HG02973 (cell line): Measurements from ENCODE around the gene DHRS3.

Source experiments
- ATAC-seq: cut with Tn5 transposase; IDR thresholded peaks from one replicate; pipeline ENCODE4 v1.9.1; 2021; ENCODE audit warnings: moderate library complexity; ENCODE audit not compliant: unreplicated experiment

The DHRS3 gene

DNA sequence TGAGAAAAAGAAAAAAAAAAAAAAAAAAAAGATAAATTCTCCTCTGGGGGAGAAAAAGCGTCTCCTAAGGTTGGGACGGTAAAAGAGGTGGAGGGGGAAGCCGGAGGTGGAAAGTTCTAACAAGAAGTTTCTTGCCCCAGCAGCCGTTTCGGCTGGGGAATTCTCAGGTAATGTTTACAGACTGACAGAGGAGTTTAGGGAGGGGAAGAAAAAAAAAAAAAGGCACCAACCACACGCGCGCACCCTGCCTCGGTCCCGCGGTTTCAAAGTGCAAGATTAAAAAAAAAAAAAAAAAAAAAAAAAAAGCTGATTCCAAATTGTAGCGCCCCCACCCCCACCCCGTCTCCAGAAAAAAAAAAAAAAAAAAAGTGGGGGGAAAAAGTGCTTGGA is 504 bp downstream of the DHRS3 start:
- no peak for ATAC-seq

DNA sequence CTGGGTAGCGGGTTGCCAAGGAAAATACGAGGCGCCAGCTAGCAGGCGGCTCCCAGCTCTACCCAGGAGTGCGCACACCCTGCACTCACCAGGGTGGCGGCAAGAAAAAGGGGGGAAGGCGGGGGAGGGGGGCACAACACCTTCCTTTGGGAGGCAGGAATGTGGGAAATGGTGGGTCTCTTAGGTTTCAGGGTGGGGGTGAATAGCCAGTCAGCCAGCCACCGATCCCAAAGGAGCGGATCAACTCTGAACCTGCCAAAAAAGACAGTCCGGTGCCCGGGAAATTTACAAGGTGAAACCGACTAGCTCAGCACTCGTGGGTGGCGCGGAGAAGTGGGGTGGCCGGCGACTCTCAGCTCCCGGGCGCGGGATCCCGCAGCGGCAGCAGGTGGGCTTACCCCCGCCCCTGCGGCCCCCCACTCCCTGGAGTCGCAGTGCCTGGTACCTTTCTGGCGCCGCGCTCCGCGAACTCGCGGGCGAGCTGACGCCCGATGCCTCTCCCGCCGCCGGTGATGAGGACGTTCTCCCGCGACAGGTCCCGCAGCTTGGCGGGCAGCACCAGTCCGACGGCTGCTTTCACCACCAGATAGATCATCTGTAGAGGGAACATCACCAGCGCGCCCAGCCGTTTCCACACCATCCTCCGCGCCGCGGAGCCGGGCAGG is 1.2 kb downstream of the DHRS3 start:
- ATAC-seq, result no peak

DNA sequence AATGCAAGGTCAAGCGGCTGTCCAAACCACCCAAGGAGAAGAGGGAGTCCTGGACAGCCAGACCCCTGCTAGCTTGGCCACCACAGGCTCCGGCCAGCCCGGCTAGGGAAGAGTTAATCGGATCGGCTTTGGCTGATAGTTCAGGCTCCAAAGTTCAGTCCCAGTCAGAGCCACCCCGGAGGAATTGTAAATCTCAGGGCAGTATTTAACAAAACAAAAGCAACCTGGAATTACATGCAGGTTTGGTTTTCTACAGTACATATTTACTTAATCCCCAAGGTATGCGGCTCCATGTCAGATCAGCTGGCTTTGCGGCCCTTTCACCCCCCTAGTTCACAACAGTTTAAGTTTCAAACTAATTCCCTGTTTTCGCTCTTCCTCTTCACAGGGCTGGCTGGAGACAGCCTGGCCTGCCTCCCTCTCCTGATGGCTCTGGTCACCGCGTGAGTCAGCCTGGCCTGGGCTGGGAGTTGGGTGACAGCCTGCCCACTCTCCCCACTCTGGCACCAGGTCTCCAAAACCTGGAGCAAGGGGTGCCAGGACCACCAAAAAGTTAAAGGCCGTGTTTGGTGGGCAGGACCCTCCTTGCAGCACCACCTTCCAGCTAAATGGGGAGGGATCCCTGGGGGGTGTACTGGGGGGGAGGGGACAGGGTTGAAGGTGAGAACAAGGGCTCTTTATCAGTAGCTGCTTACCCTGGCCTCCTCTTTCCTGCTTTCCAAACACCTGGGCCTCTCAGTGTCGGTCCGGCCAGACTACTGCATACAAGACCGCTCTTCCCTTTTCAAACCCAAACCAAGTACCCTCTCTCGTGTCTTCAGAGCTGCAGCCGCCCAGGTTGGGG is 1.9 kb downstream of the DHRS3 start:
- no peak for ATAC-seq

DNA sequence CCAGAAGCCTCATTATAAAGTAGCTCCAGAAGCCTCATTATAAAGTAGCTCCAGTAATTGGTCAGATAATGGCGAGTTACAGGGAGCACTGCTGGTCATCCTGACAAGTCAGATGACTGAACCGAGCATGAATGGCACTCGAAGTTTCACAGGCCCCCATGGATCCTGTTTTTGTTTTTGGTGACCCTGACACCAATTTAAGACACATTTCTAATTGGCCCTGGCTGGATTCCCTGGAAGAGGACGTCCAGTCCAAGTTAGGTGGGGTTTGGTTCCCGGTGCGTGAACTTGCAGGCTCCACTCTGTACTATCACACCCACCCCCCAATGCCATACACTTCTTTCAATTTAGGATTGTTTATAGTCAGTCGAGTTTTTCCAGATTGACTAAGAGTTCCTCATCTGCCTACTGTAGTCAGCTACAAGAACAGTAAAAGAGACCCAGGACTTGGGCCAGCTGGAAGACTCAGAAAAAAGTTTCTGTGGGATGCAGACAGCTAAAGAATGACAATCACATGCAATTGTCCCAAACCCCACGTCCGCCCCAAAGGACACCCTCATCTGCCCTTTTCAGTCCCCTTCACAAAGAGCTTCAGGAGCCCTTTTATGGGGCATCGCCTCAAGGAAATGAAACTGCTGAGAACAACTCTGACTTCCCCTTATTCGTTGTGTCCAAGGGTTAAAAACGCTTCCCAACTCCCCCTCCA is 2.7 kb downstream of the DHRS3 start:
- no peak for ATAC-seq

DNA sequence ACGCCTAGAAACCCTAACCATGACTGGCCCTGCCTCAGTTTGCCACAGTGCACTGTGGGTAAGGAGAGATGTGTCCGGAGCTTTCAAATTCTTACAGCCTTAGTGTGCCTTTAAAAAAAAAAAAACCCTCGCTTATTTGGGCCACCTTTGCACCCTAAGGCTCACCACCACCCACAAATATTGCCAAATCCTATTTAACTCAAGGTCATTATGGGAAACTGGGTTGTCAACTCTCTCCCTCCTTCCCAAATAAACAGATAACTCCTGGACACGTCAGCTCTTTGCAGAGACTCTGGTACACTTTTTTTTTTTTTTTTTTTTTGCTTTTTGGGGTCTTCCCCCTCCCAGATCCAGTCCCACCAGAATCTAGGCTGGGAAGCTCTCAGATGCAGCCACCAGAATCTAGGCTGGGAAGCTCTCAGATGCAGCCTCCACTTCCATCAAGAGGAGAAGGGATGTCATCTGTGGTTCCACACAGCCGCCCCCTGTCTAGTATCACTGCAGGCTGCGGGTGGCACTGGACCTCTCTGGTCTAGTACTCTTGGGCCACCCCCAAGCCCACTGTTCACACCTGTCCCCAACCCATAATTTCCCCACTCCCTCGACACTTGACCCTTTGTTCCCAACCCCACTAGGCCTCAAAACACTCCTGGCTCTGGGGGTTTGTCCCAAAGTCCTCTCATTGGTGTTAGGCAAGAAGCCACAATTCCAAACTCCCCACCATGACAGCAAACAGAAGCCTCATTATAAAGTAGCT is 3.4 kb downstream of the DHRS3 start:
- no peak for ATAC-seq

DNA sequence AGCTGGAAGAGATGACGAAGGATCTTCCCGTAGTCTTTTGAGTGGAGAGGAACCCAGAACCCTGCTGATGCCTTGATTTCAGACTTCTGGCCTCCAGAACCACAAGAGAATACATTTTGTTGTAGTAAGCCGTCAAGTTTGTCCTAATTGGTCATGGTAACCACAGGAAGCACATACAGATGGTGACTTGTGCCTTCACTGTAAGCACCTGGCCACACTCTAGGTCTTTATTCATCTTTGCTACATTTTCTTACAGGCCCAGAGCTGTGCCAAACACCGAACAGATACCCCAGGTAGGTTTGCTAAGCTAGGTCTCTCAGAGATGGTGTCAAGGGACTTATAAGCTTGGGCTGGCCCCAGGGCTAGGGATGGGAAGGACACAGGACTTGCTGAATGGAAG is 4.8 kb downstream of the DHRS3 start:
- ATAC-seq, result no peak

DNA sequence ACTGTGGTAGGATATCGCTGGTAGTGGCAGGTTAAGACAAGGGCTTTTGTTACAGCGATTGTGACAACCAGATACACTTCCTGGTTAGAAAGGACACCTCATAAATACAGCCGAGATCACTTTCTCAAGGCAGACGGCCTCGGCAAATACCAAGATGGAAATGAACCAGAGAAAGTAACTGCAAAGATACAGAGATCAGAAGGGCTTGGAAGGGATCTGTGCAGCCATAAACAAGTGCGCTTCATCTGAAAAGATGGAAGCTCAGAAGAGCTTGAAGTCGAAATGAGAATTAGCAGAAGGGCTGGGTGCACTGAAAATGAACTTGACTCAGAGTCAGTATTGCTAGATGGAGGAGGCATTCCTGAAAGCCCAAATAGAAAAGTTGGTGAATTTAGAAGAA is 7.1 kb downstream of the DHRS3 start:
- no peak for ATAC-seq

DNA sequence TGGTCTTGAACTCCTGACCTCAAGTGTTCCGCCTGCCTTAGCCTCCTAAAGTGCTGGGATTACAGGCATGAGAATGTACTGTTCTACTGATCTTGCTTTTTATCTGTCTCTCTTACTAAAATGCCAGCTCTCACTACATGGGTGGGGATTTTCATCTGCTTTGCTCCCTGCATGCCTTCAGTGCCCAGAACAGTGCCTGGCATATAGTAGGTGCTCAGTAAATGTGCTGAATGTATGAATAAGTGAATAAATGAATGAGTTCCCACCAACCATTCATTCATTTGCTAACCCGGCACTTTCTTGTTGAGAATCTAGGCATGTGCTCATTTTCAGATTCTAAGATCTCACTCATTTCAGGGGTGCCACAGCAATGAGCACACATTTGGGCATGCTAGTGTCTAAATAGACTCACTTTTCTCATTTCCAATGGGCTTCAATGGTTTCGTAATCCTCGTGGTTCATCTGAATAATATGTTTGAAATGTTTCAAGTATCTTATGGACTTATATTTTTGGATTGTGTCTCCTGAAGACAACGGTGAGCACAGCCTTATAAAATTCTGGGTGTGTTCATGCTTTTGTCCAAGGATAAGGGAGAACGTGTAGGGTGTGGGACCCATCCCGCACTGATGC is 7.6 kb downstream of the DHRS3 start:
- ATAC-seq, result no peak

DNA sequence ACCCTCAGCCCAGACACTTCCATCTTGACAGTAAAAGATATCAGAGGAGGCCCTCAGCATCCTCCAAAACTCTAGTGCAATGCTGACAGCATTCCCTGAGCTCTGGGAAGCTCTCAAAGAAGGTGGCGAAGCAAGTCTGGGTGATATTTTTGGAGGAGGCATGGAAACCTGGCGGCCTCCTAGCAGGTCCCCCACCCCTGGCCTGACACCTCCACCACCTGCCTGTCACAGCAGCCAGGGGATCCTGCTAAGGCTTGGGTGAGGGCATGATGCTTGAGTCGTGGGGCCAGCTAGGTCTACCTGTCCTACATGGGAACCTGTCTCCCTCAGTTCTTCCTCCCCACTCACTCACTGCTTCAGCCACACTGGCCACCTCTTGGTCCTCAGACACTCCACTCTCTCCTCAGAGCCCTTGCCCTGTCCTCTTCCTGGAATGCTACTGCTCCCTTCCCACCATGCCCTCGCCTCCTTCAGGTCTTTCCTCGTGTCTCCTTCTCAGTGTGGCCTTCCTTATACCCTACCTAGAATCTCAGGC is 8.5 kb downstream of the DHRS3 start:
- no peak for ATAC-seq

DNA sequence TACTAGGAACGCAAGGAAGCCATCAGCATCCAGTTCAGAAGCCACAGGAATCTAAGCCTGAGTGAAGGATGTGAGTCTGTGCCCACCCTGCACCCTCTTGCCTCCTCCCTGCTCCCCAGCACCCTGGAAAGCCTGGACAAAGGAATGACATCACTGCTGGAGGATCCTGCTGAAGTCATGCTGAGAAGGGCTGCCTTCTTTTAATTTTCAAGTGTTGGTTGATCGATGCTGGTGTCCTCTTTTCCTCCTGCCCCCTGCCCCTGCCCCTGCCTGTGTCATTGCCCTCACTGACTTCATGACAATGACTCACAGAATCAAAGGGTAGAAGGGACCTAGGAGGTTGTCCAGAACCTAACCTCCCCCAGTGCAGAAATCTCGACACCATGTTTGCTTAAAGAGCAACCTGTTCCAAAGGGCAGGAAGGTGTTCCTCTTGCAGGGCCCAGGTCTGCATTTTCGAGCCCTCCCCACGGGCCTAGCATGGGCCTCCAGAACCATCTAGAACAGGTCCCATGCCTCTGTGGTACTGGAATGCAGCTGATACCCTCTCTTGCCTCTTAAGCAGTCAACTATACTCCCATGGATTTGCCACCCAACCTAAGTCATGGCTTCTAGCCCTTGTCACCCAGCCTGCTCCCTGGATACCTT is 9.6 kb downstream of the DHRS3 start:
- no peak for ATAC-seq

DNA sequence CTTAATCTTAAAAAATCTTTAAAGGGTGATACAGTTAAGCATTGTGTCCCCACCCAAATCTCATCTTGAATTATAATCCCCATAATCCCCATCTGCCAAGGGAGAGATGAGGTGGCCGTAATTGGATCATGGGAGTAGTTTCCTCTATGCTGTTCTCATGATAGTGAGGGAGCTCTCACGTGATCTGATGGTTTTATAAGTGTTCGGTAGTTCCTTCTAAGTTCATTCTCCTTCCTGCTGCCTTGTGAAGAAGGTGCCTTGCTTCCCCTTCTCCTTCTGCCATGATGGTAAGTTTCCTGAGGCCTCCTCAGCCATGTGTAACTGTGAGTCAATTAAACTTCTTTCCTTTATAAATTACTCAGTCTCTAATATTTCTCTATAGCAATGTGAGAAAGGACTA is 10.7 kb downstream of the DHRS3 start:
- no peak for ATAC-seq

DNA sequence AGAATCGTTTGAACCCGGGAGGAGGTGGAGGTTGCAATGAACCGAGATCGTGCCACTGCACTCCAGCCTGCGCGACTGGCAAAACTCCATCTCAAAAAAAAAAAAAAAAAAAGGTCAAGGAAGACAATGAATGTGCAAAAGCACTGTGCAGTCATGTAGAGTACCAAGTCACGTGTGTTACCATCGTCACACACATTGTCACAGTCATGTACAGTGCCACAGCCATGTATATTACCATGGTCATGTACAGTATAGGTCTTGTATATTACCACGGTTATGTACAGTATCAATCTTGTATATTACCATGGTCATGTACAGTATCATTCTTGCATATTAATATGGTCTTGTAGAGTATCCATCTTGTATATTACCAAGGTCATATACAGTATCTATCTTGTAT is 13.0 kb downstream of the DHRS3 start:
- ATAC-seq, result no peak

DNA sequence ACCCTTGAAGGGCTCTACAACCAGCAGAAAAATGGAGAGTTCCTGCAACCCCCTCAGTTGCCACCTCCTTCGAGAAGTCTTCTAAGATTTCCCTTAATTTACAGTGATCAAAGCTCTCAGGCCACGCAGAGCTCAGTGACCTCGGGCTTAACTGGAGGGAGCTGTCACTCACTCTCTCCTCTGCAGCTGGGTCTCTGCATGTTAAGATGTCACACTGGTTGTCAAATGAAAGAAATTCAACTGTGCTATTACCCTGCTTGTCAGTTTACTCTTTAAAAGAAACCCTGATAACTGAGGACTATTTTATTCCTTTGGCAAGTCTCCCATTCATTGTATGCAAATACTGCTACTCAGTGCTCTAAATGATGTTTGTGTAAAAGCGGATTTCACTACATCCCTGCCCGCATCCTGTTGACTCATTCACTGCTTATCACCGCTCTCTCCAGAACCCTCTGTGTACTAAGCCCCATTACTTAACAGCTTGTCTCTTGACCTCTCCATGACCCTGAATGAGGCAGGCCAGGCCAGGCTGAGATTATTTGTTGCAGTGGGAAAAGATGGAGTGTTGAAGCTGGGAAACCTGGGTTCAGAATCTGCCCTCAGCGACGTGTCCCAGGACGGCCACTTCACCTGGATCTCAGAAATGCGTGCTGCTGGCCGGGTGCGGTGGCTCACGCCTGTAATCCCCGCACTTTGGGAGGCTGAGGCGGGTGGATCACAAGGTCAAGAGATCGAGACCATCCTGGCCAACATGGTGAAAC is 13.7 kb downstream of the DHRS3 start:
- no peak for ATAC-seq

DNA sequence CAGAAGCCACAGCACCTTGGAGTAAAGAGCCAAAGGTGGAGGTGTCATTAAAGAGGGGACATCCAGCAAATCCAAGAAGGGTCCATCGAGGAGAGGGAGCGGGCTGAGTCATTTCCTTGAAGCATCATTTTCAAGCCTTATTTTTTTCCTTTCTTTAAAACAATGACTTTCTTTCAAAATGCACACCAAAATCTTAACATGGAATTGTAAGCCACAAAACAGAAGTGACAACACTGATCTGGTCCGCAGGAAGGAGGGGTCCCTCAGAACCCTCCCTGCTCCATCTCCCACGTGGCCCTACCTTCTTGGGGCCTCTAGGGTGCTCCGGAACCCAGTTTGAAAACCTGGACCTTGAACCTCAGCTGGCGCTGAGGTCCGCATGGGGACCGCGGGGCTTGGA is 14.8 kb downstream of the DHRS3 start:
- no peak for ATAC-seq

DNA sequence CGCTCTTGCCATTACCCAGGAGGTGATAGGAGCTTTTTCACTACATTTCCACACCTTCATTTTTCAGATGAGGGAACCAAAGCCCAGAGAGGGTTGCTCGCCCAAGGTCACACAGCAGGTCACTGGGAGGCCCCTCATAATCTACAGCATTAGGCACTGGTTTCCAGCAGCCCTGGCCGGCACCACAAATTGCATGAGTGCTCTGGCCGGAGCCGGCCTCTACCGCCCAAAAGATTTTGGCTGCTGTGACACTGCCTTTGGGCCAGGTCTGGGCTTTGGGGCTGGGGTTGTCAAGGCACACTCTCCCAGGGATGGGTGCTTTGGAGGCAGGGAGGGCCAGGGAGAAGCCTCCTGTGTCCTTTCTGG is 15.4 kb downstream of the DHRS3 start:
- no peak for ATAC-seq

DNA sequence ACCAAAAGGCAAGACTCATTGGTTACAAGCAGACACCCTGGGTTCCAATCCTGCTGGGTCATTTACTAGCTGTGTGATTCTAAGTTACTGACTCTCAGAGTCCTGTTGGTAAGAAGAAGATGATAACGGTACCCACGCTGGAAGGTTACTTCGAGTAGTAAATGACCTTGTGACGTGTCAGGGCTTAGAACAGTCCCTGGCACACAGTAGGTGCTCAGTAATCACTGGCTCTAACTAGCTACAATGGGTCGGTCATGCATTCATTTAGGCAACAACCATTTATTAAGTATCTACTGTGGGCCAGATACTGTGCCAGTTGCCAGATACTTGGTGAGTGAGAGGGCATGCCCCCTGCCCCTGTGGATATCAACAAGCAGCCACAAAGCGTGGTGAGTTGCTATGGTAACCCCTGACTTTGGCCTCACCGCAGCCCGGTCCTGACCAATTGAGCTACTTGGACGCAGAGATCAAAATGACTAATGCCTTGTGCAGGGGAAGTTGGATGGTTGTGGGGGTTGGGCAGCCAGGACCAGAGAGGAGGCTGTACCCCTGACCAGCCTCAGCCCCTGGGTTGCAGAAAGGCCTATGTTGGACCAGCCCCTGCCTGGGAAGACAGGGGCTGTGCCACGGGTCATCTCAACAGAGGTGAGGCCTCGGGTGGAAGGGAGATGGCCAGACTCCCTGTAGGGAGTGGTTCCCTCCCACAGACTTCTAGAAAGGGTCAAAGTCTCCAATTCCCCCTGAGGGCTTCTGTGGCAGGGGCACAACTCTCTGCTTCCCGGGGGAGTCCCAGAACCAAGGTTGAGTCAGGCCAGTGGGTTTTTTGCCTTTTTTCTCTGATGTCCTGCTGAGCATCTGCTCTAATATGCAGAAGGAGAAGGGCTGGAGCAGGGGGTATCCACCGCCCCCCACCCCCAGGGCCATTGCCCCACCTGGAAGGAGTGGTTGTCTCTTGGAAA is 16.0 kb downstream of the DHRS3 start:
- no peak for ATAC-seq

DNA sequence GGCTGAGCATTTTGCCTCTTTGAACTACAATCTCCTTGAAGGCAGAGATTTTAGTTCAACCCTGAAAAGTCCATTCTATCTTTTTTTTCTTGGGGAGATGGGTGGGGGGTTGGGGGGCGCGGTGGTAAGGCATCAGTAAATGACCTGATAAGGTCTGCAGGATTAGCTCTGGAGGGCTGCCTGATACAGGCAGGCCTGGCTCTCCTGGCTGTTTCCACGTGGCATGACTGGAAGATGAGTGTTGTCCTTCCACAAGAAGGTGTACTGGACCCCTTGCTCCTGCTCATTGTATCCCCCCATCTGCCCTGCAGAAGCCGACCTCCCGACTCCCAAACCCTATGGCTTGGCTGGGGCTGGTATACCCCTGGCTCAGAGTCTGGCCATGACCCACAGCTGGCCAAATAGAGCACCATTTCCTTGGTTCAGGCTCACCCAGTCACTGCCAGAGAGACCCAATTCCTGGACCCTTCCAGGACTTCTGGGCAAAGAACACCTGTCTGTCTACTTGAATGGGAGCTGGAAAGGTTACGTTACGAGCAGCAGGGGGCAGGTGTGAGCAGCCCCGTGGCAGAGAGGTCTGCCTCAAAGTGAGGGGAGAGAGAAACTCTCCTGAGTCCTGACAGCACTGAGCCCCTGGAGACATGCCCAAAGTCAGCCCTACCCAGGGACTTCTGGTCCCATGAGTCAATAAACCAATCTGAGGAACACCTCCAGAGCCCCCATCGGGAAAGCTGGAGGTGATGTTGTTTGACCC is 17.0 kb downstream of the DHRS3 start:
- ATAC-seq, result no peak

DNA sequence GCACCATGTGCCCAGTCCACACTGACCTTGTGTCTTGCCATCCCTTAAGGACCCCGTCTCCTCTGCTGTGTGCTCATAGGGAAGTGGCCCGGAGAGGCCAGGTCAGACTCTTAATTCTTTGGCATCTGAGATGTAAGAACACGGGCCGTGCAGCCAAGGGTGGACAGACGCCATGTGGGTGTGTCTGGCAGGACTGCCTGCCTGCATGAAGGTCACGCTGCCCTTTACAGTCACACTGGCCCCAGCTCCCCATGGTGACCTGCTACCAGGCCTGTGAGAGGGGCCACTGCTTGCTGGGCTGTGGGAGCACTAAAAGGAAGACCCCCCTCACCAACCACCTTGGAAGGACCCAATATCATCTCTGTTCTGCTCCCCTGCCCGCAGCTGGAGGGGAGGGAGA is 17.7 kb downstream of the DHRS3 start:
- no peak for ATAC-seq
